Measurements from ENCODE around the gene KCNK4. TPM values are rescaled to one million over a fixed set of nuclear protein-coding genes. Genes with fewer than 3 reads are reported as not detected.

The KCNK4 gene
- total RNA-seq, 1 donor from 2014 or later = not detected

GRCh38 chr11:64249563-64250414, 41.3 kb upstream of the KCNK4 start:
- Histone ChIP-seq H3K36me3 (no peaks in the 10 kb centered on the region), H3K27me3 (peaks cover 6% of the 10 kb centered on the region), H3F3A (ENCODE audit: low read depth) (peaks cover 49% of the 10 kb centered on the region), H4K20me1 (ENCODE audit: low read depth) (peaks cover 33% of the 10 kb centered on the region), H3K9me3 (ENCODE audit: low read depth) (no peaks in the 10 kb centered on the region), H3K79me2 (ENCODE audit: low read depth) (peaks cover 25% of the 10 kb centered on the region), H3K4me1 (peaks cover 41% of the 10 kb centered on the region), H3K4me3 (peak overlapping the region; percentile 80), H2AFZ (replicated peaks) (no peak overlapping the region), H3K27ac (no peak overlapping the region), H3K9ac (no peak overlapping the region), H3K4me2 (peak overlapping the region; percentile 92)
- H3K4me1 Mint-ChIP-seq = peaks cover 45% of the 10 kb centered on the region
- peak overlapping the region; percentile 89 for H3K4me3 Mint-ChIP-seq
- no peak for DNase-seq (ENCODE audit: low spot score)
- TF ChIP-seq EZH2phosphoT487 (IDR thresholded peaks at IDR 0.05) = no peak
- no peaks in the 10 kb centered on the region for H3K9me3 Mint-ChIP-seq
- H3K27ac Mint-ChIP-seq = no peak overlapping the region
- H3K27me3 Mint-ChIP-seq (ENCODE audit: insufficient read depth, low read depth) = peaks cover 15% of the 10 kb centered on the region
- peaks cover 4% of the 10 kb centered on the region for H3K36me3 Mint-ChIP-seq

- peaks cover 6% of the 10 kb centered on the region for H3K27me3 ChIP-seq
- no peaks in the 10 kb centered on the region for H3K36me3 ChIP-seq
- TF ChIP-seq EZH2phosphoT487 (IDR thresholded peaks at IDR 0.05) (no peak), EZH2 (IDR thresholded peaks at IDR 0.05) (no peak), CTCF (IDR thresholded peaks at IDR 0.05) (no peak)
- H3K9me3 ChIP-seq (ENCODE audit: low read depth) = no peaks in the 10 kb centered on the region
- Mint-ChIP-seq H3K27me3 (ENCODE audit: insufficient read depth, low read depth) (peaks cover 15% of the 10 kb centered on the region), H3K9me3 (no peaks in the 10 kb centered on the region), H3K27ac (peak overlapping the region; percentile 76), H3K36me3 (peaks cover 4% of the 10 kb centered on the region), H3K4me3 (peak overlapping the region; percentile 89), H3K4me1 (peaks cover 45% of the 10 kb centered on the region)
- H3K4me3 ChIP-seq = peak overlapping the region; percentile 80
- peaks cover 27% of the 10 kb centered on the region for H4K20me1 ChIP-seq (ENCODE audit: low read depth)
- peak; percentile 64 for DNase-seq (ENCODE audit: low spot score)
- H3K4me1 ChIP-seq = peaks cover 39% of the 10 kb centered on the region
- peaks cover 49% of the 10 kb centered on the region for H3F3A ChIP-seq (ENCODE audit: low read depth)
- peaks cover 20% of the 10 kb centered on the region for H3K79me2 ChIP-seq (ENCODE audit: low read depth)
- H2AFZ ChIP-seq (replicated peaks) = peak overlapping the region; percentile 81
- peak overlapping the region; percentile 92 for H3K4me2 ChIP-seq
- no peak overlapping the region for H3K9ac ChIP-seq
- H3K27ac ChIP-seq = no peak overlapping the region
Measured at GRCh38 chr11:64250415-64251015, 40.6 kb upstream of the KCNK4 start.

- peaks cover 4% of the 10 kb centered on the region for H3K36me3 Mint-ChIP-seq
- H3K4me3 Mint-ChIP-seq = peak within 1 kb of the TSS; percentile 95
- peaks cover 14% of the 10 kb centered on the region for H3K79me2 ChIP-seq (ENCODE audit: low read depth)
- H3K4me2 ChIP-seq = peak within 1 kb of the TSS; percentile 92
- peaks cover 17% of the 10 kb centered on the region for H3K27me3 Mint-ChIP-seq (ENCODE audit: insufficient read depth, low read depth)
- H3K27me3 ChIP-seq = peaks cover 6% of the 10 kb centered on the region
- H4K20me1 ChIP-seq (ENCODE audit: low read depth) = peaks cover 25% of the 10 kb centered on the region
- peaks cover 49% of the 10 kb centered on the region for H3F3A ChIP-seq (ENCODE audit: low read depth)
- peak within 1 kb of the TSS; percentile 80 for H3K4me3 ChIP-seq
- no peaks in the 10 kb centered on the region for H3K9me3 Mint-ChIP-seq
- H3K27ac ChIP-seq = no peak within 1 kb of the TSS
- peak within 1 kb of the TSS; percentile 87 for H2AFZ ChIP-seq (replicated peaks)
- peaks cover 45% of the 10 kb centered on the region for H3K4me1 Mint-ChIP-seq
- peak within 1 kb of the TSS; percentile 36 for H3K9ac ChIP-seq
- TF ChIP-seq EZH2phosphoT487 (IDR thresholded peaks at IDR 0.05) = no peak
- TF ChIP-seq EZH2 (IDR thresholded peaks at IDR 0.05) = no peak
- peak; percentile 67 for TF ChIP-seq CTCF (IDR thresholded peaks at IDR 0.05)
- H3K4me1 ChIP-seq = peaks cover 38% of the 10 kb centered on the region
- DNase-seq (ENCODE audit: low spot score) = peak; percentile 83
- H3K27ac Mint-ChIP-seq = peak within 1 kb of the TSS; percentile 76
- H3K9me3 ChIP-seq (ENCODE audit: low read depth) = no peaks in the 10 kb centered on the region
- H3K36me3 ChIP-seq = no peaks in the 10 kb centered on the region
Measured at GRCh38 chr11:64251016-64251752, 39.9 kb upstream of the KCNK4 start, which contains the start of gene PLCB3. Gene PLCB3 (plus strand): TSS chr11:64251530. CDS start chr11:64251650, 120 bp downstream.

Data from neural progenitor cell (in vitro differentiated cells).